Uterine smooth muscle cell (primary cell): ENCODE measurements around the gene EOLA1. TPM values are rescaled to one million over a fixed set of nuclear protein-coding genes. Genes with fewer than 3 reads are reported as not detected.

Experiments
- total RNA-seq: library from RNA; depleted of rRNA; stranded (reverse); fragments of >200 nt; gene quantifications from 2 replicates; pipeline ENCODE4 v1.2.3, GENCODE V29; 2014

Gene EOLA1
- total RNA-seq: 14.9 and 16.0 TPM in 2 replicates

DNA sequence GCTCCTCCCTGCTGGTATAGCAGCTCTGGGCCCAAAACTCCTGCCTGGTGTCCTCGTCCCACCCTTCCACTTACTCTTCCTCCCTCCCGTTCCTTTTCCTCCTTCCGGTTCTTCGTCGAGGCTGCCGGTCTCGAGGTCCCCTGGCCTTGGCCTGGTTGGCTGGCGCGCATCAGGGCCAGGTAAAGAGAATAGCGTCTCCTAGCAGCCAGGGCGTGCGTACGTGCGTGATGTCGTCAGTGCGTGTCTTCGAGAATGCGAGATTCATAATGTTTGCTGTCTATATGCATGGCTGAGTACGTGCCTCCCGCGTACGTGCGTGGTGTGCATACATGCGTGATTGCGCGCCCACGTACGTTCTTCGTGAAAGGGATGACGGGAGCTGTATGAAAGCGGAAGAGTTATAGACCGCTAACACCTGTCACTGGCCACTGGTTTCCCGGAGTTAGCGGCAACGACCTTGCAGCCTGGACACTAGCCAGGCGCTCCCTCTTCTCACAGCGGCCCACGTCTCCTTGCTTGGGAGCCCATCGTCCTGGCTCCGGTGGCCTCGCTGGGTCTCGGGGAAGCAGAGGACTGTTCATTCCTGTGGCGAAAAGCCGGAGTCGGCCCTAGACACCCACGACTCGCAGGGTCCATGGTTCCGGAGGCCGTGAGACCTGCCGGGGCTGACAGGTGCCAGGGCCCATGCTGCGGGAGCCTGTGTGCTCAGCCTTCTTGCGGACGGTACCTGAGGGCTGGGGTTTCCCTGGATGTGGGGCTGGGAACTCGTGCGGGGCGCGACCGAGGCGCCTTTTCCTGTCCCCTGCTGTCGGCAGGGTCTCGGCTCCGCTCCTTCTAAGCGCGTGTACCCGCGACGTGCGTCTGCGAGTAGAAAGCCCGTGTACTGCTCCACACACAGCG, at the start of gene EOLA1:
Gene EOLA1 (plus strand): TSS at position 392 of the 900 bp plus-strand sequence. CDS start 4,619 bp downstream, outside the sequence.

DNA sequence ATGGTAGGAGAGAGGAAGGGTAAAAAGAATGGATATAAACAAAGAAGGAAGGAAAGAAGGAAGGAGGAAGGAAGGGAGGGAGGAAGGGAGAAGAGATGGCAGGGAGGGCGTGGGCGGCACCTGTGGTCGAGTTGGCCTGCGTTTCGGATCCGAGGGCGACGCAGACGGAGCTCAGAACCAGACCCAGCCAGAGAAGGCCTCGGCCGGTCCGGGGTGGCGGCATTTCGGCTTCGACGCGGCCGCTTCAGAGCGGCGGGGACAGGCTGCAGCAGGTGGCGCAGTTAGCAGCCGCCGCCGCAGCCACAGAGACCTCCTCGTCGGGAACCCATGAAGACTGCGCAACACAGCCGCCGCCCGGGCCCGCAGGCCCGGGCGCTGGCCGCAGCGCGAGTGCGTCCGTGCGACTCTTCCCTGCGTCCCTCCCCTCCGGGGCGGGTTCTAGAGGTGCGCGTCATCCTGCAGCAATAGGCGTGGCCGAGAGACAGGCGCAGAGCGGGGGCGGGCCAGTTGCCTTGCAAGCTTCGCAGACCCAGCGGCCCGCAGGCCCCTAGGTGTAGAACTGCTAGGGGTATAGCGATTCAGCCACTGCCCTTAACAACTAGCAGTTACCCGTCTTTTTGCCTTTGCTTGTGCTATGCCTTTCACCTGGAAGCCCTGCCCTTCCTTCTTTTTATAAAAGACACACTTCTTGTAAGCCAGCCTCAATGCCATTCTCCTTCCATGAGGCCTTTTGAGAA, 35.7 kb upstream of the EOLA1 start, which contains the start of gene IDS:
Gene IDS (minus strand): TSS at position 392 of the 737 bp plus-strand sequence. CDS start 169 bp downstream, at position 223.

DNA sequence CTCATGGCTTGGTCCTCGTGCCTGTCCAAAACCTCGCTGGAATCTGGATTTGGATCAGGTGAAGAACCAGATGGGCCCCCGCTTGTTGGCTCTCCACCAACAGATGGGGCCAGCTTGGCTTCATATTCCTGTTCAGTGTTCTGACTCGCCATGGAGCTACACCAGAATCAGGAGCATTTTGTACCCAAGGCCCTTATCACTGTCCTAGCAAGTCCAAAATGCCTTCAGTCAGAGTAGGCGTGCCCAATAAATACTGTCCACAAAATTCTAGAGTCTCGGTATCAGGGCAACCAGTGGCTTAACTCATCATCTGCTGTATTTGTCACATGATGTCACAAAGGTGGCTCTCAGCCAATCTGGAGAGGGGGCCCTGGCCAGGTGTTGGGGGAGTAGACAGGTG, 8.9 kb downstream of the EOLA1 start, which contains the start of gene HSFX3:
Gene HSFX3 (minus strand): TSS at position 224 of the 400 bp plus-strand sequence. CDS start 72 bp downstream, at position 152.

DNA sequence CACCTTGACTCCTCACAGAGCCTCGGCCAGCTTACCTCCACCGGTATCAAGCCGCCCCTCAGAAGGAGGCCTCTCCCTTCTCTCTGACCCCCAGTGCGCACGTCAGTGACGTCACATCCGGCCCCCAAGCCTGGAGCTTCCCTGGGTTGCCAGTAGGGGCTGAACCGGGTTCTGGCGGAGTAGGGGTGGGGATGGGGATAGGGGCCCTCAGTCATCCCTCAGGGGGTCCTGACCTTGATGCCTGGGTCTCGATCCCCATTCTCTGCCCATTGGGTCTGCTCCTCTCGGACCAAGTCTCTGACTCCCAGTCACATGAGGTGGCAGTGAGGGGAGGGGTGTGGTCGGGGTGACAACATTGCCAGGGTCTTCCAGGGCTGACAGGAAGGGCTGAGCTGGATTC, 46.5 kb downstream of the EOLA1 start, which contains the start of gene MAGEA9B:
Gene MAGEA9B (minus strand): TSS at position 101 of the 400 bp plus-strand sequence. CDS start 4,280 bp downstream, outside the sequence.

DNA sequence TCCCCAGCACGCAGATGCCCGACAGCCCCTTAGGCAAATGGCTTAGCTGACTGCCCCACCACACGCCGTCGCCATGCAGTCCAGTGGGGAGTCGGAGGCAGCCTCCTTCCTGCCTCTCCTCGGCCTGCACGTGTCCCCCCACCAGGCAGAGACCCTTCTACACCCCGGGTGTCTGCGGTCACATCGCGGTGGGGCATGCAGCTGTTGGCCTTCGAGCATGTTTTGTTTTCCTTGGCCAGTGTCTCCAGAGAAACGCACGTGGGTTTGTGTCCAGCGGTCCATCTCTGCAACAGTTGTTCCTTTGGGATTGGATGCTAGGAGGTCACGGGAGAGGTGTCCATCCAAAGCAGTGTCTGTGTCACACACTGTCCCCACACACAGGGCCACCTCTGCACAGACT, 54.4 kb downstream of the EOLA1 start, which contains the start of gene HSFX2:
Gene HSFX2 (minus strand): TSS at position 101 of the 400 bp plus-strand sequence. CDS start 614 bp downstream, outside the sequence.

Other genes starting within 250 kb of the EOLA1 start
- 34.4 and 59.9 TPM in 2 replicates for gene IDS, start 35.7 kb upstream of the EOLA1 start, total RNA-seq
- gene HSFX3, start 8.9 kb downstream of the EOLA1 start, total RNA-seq: not detected in 2 replicates
- gene MAGEA9B, start 46.4 kb downstream of the EOLA1 start, total RNA-seq: not detected in 2 replicates
- gene HSFX2, start 54.3 kb downstream of the EOLA1 start, total RNA-seq: not detected in 2 replicates
- 16.2 and 18.9 TPM in 2 replicates for gene TMEM185A, start 90.8 kb downstream of the EOLA1 start, total RNA-seq
- gene MAGEA11, start 171.0 kb downstream of the EOLA1 start, total RNA-seq: not detected in 2 replicates
- 1.00 TPM in 2 replicates for gene HSFX1, start 233.1 kb downstream of the EOLA1 start, total RNA-seq
- not detected in 2 replicates for gene MAGEA9, start 240.9 kb downstream of the EOLA1 start, total RNA-seq